Activated effector memory CD4-positive, alpha-beta T cell treated with Interleukin-2 at 50 U/mL for 16 hours (primary cell): Measurements from ENCODE around the gene PNMA3.
"Not testable (repeated sequence)": the region's sequence is repeated elsewhere in the genome, so short reads cannot be mapped to it uniquely, and the experiment has no call there.

Source experiments
- DNase-seq: peaks from one replicate; pipeline ENCODE4 v3.0.0-alpha.2; 2020

Gene PNMA3

GRCh38 chrX:153074262-153074899 is 18.1 kb downstream of the PNMA3 start:
- DNase-seq = no peak

DNA sequence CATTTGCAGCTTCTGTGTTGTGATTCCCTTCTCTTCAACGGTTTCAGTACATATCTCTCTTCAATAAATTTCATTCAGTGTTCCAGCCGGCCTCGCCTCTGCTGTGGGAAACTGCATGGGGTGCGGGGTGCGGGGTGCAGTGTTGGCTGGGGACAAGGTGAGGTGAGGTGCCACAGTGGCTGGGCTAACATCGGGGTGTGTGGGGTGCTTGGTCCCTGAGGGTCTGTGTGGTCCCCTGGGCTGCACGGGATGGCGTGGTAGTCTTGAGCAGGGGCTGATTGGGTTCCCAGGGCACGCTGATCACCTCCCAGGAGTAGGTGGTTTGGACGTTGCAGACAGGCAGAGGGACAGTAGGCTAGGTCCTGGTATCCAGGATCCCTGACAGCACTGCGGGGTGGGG is 18.7 kb downstream of the PNMA3 start:
- no peak for DNase-seq

DNA sequence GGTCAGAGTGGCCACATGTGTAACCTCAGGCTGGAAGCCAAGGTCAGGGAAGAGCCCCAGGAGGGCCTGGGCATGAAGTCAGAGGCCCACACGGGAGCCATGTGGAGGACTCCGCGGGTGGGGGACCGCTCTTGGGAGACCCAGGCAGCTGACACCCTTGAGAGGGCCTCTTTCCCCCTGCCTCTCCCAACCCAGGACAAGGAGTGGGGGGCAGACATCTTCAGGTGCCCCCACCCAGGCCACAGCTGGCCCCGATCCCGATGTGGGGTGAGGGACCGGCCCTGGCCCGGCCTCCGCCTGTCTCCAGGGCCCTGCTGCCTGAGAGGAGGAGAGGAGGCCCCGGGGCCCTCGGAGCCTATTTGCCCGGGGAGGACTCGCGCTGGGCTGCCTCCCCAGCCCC is 19.1 kb downstream of the PNMA3 start:
- DNase-seq = no peak

GRCh38 chrX:153077437-153078135 is 21.3 kb downstream of the PNMA3 start:
- DNase-seq = not testable (repeated sequence)

GRCh38 chrX:153083238-153083923 is 27.1 kb downstream of the PNMA3 start:
- not testable (repeated sequence) for DNase-seq

GRCh38 chrX:153102418-153102817 is 46.1 kb downstream of the PNMA3 start:
- DNase-seq = no peak

- DNase-seq = not testable (repeated sequence)
Measured at GRCh38 chrX:153104959-153105358, 48.7 kb downstream of the PNMA3 start.

- DNase-seq = not testable (repeated sequence)
Measured at GRCh38 chrX:153106092-153106801, 50.0 kb downstream of the PNMA3 start.
